ENCODE measurements around the gene TLR10.
"Not testable (repeated sequence)": the region's sequence is repeated elsewhere in the genome, so short reads cannot be mapped to it uniquely, and the experiment has no call there.

DNA sequence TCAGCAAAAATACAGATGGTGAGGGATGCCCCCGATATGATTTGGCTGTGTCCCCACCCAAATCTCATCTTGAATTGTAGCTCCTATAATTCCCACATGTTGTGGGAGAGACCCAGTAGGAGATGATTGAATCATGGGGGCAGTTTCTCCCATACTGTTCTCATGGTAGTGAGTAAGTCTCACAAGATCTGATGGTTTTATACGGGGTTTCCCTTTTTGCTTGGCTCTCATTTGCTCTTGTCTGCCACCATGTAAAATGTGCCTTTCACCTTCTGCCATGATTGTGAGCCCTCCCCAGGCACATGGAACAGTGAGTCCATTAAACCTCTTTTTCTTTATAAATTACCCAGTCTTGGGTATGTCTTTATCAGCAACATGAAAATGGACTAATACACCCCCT lies 15.8 kb downstream of the TLR10 start:
- TF ChIP-seq EZH2 (IDR thresholded peaks at IDR 0.05; ENCODE audit: insufficient read depth, poor library complexity, severe bottlenecking); EZH2phosphoT487 (IDR thresholded peaks at IDR 0.05; ENCODE audit: insufficient read depth, low read depth): not testable (repeated sequence)

Measured in GM23248 (cell line).